H9 (cell line): Measurements from ENCODE around the gene RAB24. TPM values are rescaled to one million over a fixed set of nuclear protein-coding genes. Genes with fewer than 3 reads are reported as not detected.

Source experiments
- DNase-seq: peaks from one replicate; pipeline ENCODE4 v3.0.0-alpha.2; 2017
- H2AFZ ChIP-seq: one replicate; pipeline ENCODE4 v1.6.1; 2013; ENCODE audit warnings: mild to moderate bottlenecking, low read length, control low read depth, moderate library complexity
- H2AK5ac ChIP-seq: 2 replicates; pipeline ENCODE4 v1.6.1; 2013; ENCODE audit warnings: low read length, control low read depth, mixed read lengths; ENCODE audit not compliant: insufficient read length
- H2BK120ac ChIP-seq: one replicate; pipeline ENCODE4 v1.6.1; 2013; ENCODE audit warnings: low read depth, mild to moderate bottlenecking, low read length, control low read depth, inconsistent platforms; ENCODE audit not compliant: poor library complexity, severe bottlenecking
- H2BK12ac ChIP-seq: 2 replicates; pipeline ENCODE4 v1.6.1; 2013; ENCODE audit warnings: low read length, control low read depth, mixed read lengths, low read depth; ENCODE audit not compliant: insufficient read length
- H2BK15ac ChIP-seq: 2 replicates; pipeline ENCODE4 v1.6.1; 2013; ENCODE audit warnings: low read depth, low read length, control low read depth
- H2BK20ac ChIP-seq: one replicate; pipeline ENCODE4 v1.6.1; 2013; ENCODE audit warnings: low read depth, mild to moderate bottlenecking, low read length, control low read depth, inconsistent platforms; ENCODE audit not compliant: poor library complexity, severe bottlenecking
- H2BK5ac ChIP-seq: 2 replicates; pipeline ENCODE4 v1.6.1; 2013; ENCODE audit warnings: low read length, control low read depth, mixed read lengths; ENCODE audit not compliant: insufficient read length
- H3K14ac ChIP-seq: 2 replicates; pipeline ENCODE4 v1.6.1; 2013; ENCODE audit warnings: low read length, control low read depth; ENCODE audit not compliant: insufficient read depth
- H3K18ac ChIP-seq: 2 replicates; pipeline ENCODE4 v1.6.1; 2013; ENCODE audit warnings: low read depth, mild to moderate bottlenecking, mixed read lengths, low read length, control low read depth; ENCODE audit not compliant: insufficient read length
- H3K23ac ChIP-seq: 2 replicates; pipeline ENCODE4 v1.6.1; 2013; ENCODE audit warnings: low read length, control low read depth, mixed read lengths, low read depth; ENCODE audit not compliant: insufficient read length
- H3K23me2 ChIP-seq: 2 replicates; pipeline ENCODE4 v1.6.1; 2013; ENCODE audit warnings: low read depth, mild to moderate bottlenecking, mixed read lengths, low read length, control low read depth; ENCODE audit not compliant: insufficient read length, poor library complexity, severe bottlenecking
- H3K27ac ChIP-seq: 2 replicates; pipeline ENCODE4 v1.5.1; 2013; ENCODE audit warnings: low read length, control low read depth, mixed read lengths, low read depth; ENCODE audit not compliant: insufficient read length
- H3K27me3 ChIP-seq: 2 replicates; pipeline ENCODE4 v1.6.1; 2013; ENCODE audit warnings: low read length, control low read depth, inconsistent platforms; ENCODE audit not compliant: insufficient read depth
- H3K4ac ChIP-seq: 2 replicates; pipeline ENCODE4 v1.6.1; 2013; ENCODE audit warnings: low read depth, mild to moderate bottlenecking, control low read depth, inconsistent platforms, low read length, moderate library complexity
- H3K4me1 ChIP-seq: 2 replicates; pipeline ENCODE4 v1.6.1; 2013; ENCODE audit warnings: low read length, control low read depth, inconsistent platforms; ENCODE audit not compliant: insufficient read depth
- H3K4me2 ChIP-seq: 2 replicates; pipeline ENCODE4 v1.6.1; 2013; ENCODE audit warnings: low read length, control low read depth, mixed read lengths; ENCODE audit not compliant: insufficient read length, insufficient read depth
- H3K56ac ChIP-seq: 2 replicates; pipeline ENCODE4 v1.6.1; 2013; ENCODE audit warnings: low read depth, mild to moderate bottlenecking, mixed read lengths, low read length, control low read depth; ENCODE audit not compliant: insufficient read length
- H3K79me1 ChIP-seq: 2 replicates; pipeline ENCODE4 v1.6.1; 2013; ENCODE audit warnings: low read depth, mild to moderate bottlenecking, moderate library complexity, low read length, control low read depth, inconsistent platforms; ENCODE audit not compliant: insufficient read depth, poor library complexity, severe bottlenecking
- H3K79me2 ChIP-seq: 2 replicates; pipeline ENCODE4 v1.6.1; 2013; ENCODE audit warnings: low read length, control low read depth, inconsistent platforms; ENCODE audit not compliant: insufficient read depth
- H3K9ac ChIP-seq: 2 replicates; pipeline ENCODE4 v1.6.1; 2013; ENCODE audit warnings: low read length, control low read depth, mixed read lengths; ENCODE audit not compliant: insufficient read length; ENCODE audit errors: extremely low read depth
- H3K9me3 ChIP-seq: one replicate; pipeline ENCODE4 v1.6.1; 2013; ENCODE audit warnings: low read depth, low read length, inconsistent platforms; ENCODE audit not compliant: control insufficient read depth
- H3T11ph ChIP-seq: one replicate; pipeline ENCODE4 v1.6.1; 2013; ENCODE audit warnings: mild to moderate bottlenecking, low read length, control low read depth, inconsistent platforms
- H4K20me1 ChIP-seq: one replicate; pipeline ENCODE4 v1.6.1; 2013; ENCODE audit not compliant: control insufficient read depth, insufficient read length, insufficient read depth
- H4K5ac ChIP-seq: 2 replicates; pipeline ENCODE4 v1.6.1; 2013; ENCODE audit warnings: low read depth, mild to moderate bottlenecking, mixed read lengths, low read length, control low read depth; ENCODE audit not compliant: insufficient read length
- H4K8ac ChIP-seq: replicated peaks from 2 replicates; pipeline ENCODE4 v1.6.1; 2013; ENCODE audit warnings: low read length, control low read depth, mixed read lengths, low read depth; ENCODE audit not compliant: insufficient read length
- H4K91ac ChIP-seq: 2 replicates; pipeline ENCODE4 v1.6.1; 2013; ENCODE audit warnings: low read depth, mild to moderate bottlenecking, moderate library complexity, mixed read lengths, low read length, control low read depth; ENCODE audit not compliant: insufficient read length
- H3K27ac Mint-ChIP-seq, 3 experiments: 2 replicates in 2 of 3; 3 replicates in 1 of 3; pipeline ENCODE4 v1.8.0; 2020 to 2021; ENCODE audit warnings: mixed read lengths in 3 of 3, mild to moderate bottlenecking in 1 of 3, moderate library complexity in 1 of 3
- H3K27me3 Mint-ChIP-seq: 2 replicates; pipeline ENCODE4 v1.8.0; 2021; ENCODE audit warnings: low read depth, mild to moderate bottlenecking, moderate library complexity, mixed read lengths
- H3K36me3 Mint-ChIP-seq, 3 experiments: 2 replicates in 2 of 3; 3 replicates in 1 of 3; pipeline ENCODE4 v1.8.0; 2020 to 2021; ENCODE audit warnings: low read depth in 3 of 3, mixed read lengths in 3 of 3; ENCODE audit not compliant: insufficient read depth in 1 of 3
- H3K4me1 Mint-ChIP-seq, 2 experiments: 2 replicates each; pipeline ENCODE4 v1.8.0; 2020; ENCODE audit warnings: mixed read lengths in 2 of 2
- H3K4me3 Mint-ChIP-seq, 2 experiments: 2 replicates in 1 of 2; 3 replicates in 1 of 2; pipeline ENCODE4 v1.8.0; 2020 to 2021; ENCODE audit warnings: mild to moderate bottlenecking in 2 of 2, mixed read lengths in 2 of 2, moderate library complexity in 1 of 2
- H3K9me3 Mint-ChIP-seq, 2 experiments: 2 replicates in 1 of 2; 3 replicates in 1 of 2; pipeline ENCODE4 v1.8.0; 2020; ENCODE audit warnings: mild to moderate bottlenecking in 2 of 2, mixed read lengths in 2 of 2, moderate library complexity in 1 of 2
- WGBS: extraction: QIAGEN DNeasy Blood & Tissue Kit; methylation state at CpG from one replicate; pipeline ENCODE4 v1.1.7; 2013; ENCODE audit warnings: missing lambda C conversion rate, low lambda C conversion rate, mixed read lengths; ENCODE audit not compliant: insufficient read length; ENCODE audit errors: extremely low coverage; 5-methylcytosine and 5-hydroxymethylcytosine counted together
- total RNA-seq: library from RNA; stranded (reverse); gene quantifications from 2 replicates; pipeline ENCODE4 v1.2.1, GENCODE V29; 2021
- TF ChIP-seq, protein P1 (sequence below): fragments of 200-600 bp; sonication (generic); conservative IDR thresholded peaks from 3 replicates; pipeline ENCODE4 v1.8.0; 2021; ENCODE audit warnings: antibody characterized with exemption, mild to moderate bottlenecking

Gene RAB24
- total RNA-seq, 1 experiment from 2014 or later, result 17.6 TPM

DNA sequence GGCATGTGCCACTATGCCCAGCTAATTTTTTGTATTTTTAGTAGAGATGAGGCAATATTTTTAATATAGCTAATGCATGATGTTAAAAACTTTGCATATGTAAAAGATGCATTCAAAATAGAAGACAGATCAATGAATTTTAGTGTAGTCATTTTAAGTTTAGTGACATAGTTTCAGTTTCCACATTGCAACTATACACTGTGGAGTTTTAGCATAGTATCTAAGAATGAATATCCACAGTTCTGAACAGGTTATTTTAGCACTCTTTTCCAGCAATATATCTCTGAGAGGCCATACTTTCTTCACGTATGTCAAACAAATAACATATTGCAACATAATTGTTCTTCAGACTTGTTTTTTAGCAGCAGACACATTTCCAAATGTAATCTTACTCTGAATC lies 39.3 kb downstream of the RAB24 start:
- Mint-ChIP-seq H3K27me3 (no peaks in the 10 kb centered on the region), H3K27ac (no peak overlapping the region), H3K9me3 (no peaks in the 10 kb centered on the region), H3K4me3 (no peak overlapping the region), H3K4me1 (no peaks in the 10 kb centered on the region), H3K36me3 (peaks cover 35 to 92% (median 88%) of the 10 kb centered on the region in 3 experiments; a peak in 6 of 7 replicates)
- Histone ChIP-seq H3K23ac (no peak overlapping the region), H2BK5ac (no peak overlapping the region), H2BK20ac (no peak overlapping the region), H3K56ac (no peak overlapping the region), H2BK15ac (no peak overlapping the region), H3K4me1 (no peaks in the 10 kb centered on the region), H4K5ac (no peak overlapping the region), H2AFZ (no peak overlapping the region), H3K79me1 (no peaks in the 10 kb centered on the region), H3K4me2 (no peak overlapping the region), H3K14ac (no peak overlapping the region), H3K18ac (no peak overlapping the region), H4K8ac (no peak overlapping the region), H3K79me2 (no peaks in the 10 kb centered on the region), H4K20me1 (no peaks in the 10 kb centered on the region), H3K4ac (no peak overlapping the region), H2BK12ac (no peak overlapping the region), H3K27ac (no peak overlapping the region), H4K91ac (no peak overlapping the region), H3K9me3 (no peaks in the 10 kb centered on the region), H3K27me3 (no peaks in the 10 kb centered on the region), H3K9ac (no peak overlapping the region), H2BK120ac (no peak overlapping the region), H2AK5ac (no peak overlapping the region), H3T11ph (no peak overlapping the region), H3K23me2 (no peaks in the 10 kb centered on the region)
- no CpG with 5 or more reads among the region's 1 CpG for WGBS
- DNase-seq, result no peak
- TF ChIP-seq, protein P1, sequence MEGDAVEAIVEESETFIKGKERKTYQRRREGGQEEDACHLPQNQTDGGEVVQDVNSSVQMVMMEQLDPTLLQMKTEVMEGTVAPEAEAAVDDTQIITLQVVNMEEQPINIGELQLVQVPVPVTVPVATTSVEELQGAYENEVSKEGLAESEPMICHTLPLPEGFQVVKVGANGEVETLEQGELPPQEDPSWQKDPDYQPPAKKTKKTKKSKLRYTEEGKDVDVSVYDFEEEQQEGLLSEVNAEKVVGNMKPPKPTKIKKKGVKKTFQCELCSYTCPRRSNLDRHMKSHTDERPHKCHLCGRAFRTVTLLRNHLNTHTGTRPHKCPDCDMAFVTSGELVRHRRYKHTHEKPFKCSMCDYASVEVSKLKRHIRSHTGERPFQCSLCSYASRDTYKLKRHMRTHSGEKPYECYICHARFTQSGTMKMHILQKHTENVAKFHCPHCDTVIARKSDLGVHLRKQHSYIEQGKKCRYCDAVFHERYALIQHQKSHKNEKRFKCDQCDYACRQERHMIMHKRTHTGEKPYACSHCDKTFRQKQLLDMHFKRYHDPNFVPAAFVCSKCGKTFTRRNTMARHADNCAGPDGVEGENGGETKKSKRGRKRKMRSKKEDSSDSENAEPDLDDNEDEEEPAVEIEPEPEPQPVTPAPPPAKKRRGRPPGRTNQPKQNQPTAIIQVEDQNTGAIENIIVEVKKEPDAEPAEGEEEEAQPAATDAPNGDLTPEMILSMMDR, result no peak
